ENCODE results near the gene TCF3. TPM values are rescaled to one million over a fixed set of nuclear protein-coding genes. Genes with fewer than 3 reads are reported as not detected.

TCF3 gene
- total RNA-seq, 1 experiment from 2014 or later: 208 TPM

DNA sequence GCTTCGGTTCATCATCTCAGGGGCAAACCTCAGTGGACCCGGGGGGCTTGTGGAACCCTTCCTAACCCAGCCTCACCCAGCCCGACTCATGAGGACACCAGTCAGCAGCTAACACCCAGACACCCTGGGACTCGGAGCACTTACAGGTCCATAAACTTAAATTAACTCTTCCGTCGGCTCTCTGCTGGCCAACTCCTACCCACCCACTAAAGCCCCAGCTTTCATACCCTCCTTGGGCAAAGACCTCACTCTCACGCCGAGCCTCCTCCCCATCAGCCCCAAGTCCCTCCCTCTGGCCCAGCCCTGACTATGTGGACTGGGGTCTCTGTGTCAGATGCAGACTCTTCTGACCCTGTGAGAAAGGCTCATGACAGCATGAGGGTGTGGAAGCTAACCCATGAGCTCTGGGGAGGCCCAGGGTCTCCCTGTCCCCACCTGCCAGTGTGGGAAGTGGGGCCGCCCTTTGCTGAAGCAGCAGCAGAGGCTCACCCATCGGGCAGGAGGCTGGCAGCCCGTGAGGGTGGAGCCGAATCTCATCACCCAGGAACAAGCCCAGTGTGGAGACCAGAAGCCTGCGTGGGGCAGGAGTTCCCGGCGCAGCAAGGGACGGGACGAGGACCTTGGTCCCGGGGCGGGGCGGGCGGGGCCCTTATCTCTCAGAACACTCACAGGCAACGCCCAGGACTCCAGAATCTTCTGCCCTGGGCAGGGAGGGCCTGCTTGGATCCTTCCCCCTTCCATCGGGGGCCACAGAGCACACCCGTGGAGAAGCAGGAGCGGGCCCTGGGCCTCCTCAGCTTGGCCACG is 19.8 kb downstream of the TCF3 start:
- peaks cover 47% of the 10 kb centered on the region for H3K79me2 ChIP-seq (ENCODE audit: insufficient read depth, low read length)
- no peaks in the 10 kb centered on the region for H3K27me3 ChIP-seq (ENCODE audit: insufficient read depth, low read length)
- H3K4me1 ChIP-seq (ENCODE audit: control insufficient read depth in 1 of 2, insufficient read depth in 2 of 2, low read length in 2 of 2): peaks cover 0 to 9% of the 10 kb centered on the region in 2 experiments; a peak in 2 of 4 replicates
- no peaks in the 10 kb centered on the region for H4K20me1 ChIP-seq (ENCODE audit: insufficient read depth)
- no peak overlapping the region for H3K27ac ChIP-seq (ENCODE audit: low read depth, low read length)
- ChIA-PET CTCF (no interaction called here), POLR2A (no interaction called here), RAD21 (ENCODE audit: low non-redundant PET in 1 of 2, low total read pairs in 2 of 2, uncharacterized antibody in 2 of 2, unreplicated experiment in 2 of 2) (no interaction called here)
- H3K36me3 ChIP-seq (ENCODE audit: control insufficient read depth in 1 of 2, insufficient read depth in 2 of 2, low read length in 2 of 2): peaks cover 10 to 39% of the 10 kb centered on the region in 2 experiments; a peak in 3 of 4 replicates
- H3K9me2 ChIP-seq (ENCODE audit: insufficient read depth): no peaks in the 10 kb centered on the region
- no peak overlapping the region for H3K9ac ChIP-seq (ENCODE audit: low read length)
- no peak overlapping the region for H3K4me3 ChIP-seq (replicated peaks in 1 of 2; ENCODE audit: low read depth in 1 of 2, low read length in 2 of 2)
- TF ChIP-seq REST (IDR thresholded peaks at IDR 0.05; ENCODE audit: low read depth) (no peak), ZFX (IDR thresholded peaks at IDR 0.05) (no peak), ZNF274 (IDR thresholded peaks at IDR 0.05; ENCODE audit: low read depth, low read length) (no peak)
- TF ChIP-seq, protein P1, sequence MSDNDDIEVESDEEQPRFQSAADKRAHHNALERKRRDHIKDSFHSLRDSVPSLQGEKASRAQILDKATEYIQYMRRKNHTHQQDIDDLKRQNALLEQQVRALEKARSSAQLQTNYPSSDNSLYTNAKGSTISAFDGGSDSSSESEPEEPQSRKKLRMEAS (IDR thresholded peaks at IDR 0.05): no peak
- BruUV-seq (replicated peaks): no TSS peak
- no peaks in the 10 kb centered on the region for H3K9me3 ChIP-seq (ENCODE audit: control insufficient read depth in 1 of 2, insufficient read depth in 1 of 2, low read depth in 1 of 2, low read length in 2 of 2)
- H2AFZ ChIP-seq (ENCODE audit: low read depth, low read length, poor library complexity, severe bottlenecking): no peak overlapping the region
- intact Hi-C loops (cut with micrococcal nuclease): no loop called here
- DNase-seq (ENCODE audit: low read depth, low spot score) (no peak), ATAC-seq (peak; percentile 31)
- H3K4me2 ChIP-seq (ENCODE audit: low read length): no peak overlapping the region

Data from HCT116 (cell line).